ENCODE measurements around the gene NOXA1. TPM values are rescaled to one million over a fixed set of nuclear protein-coding genes. Genes with fewer than 3 reads are reported as not detected.

NOXA1 gene
- total RNA-seq, 1 donor from 2014 or later: 2.1 TPM

GRCh38 chr9:137430723-137431415, 7.7 kb downstream of the NOXA1 start:
- no peak for DNase-seq (ENCODE audit: low read depth)
- no peak for TF ChIP-seq CTCF (conservative IDR thresholded peaks at IDR 0.05; ENCODE audit: low read depth, low read length)
- H3K4me3 ChIP-seq (ENCODE audit: low read depth, low read length): no peak overlapping the region

GRCh38 chr9:137431416-137431931, 8.3 kb downstream of the NOXA1 start:
- TF ChIP-seq CTCF (conservative IDR thresholded peaks at IDR 0.05; ENCODE audit: low read depth, low read length): no peak
- H3K4me3 ChIP-seq (ENCODE audit: low read depth, low read length): no peak overlapping the region
- DNase-seq (ENCODE audit: low read depth): no peak

- H3K4me3 ChIP-seq (ENCODE audit: low read depth, low read length): no peak overlapping the region
- no peak for DNase-seq (ENCODE audit: low read depth)
- TF ChIP-seq CTCF (conservative IDR thresholded peaks at IDR 0.05; ENCODE audit: low read depth, low read length): no peak
Observed at GRCh38 chr9:137432687-137433348, 9.6 kb downstream of the NOXA1 start.

- TF ChIP-seq CTCF (conservative IDR thresholded peaks at IDR 0.05; ENCODE audit: low read depth, low read length): no peak
- DNase-seq (ENCODE audit: low read depth): no peak
- no peak overlapping the region for H3K4me3 ChIP-seq (ENCODE audit: low read depth, low read length)
Observed at GRCh38 chr9:137433349-137433915, 10.2 kb downstream of the NOXA1 start.

GRCh38 chr9:137433916-137434431, 10.8 kb downstream of the NOXA1 start:
- TF ChIP-seq CTCF (conservative IDR thresholded peaks at IDR 0.05; ENCODE audit: low read depth, low read length): no peak

GRCh38 chr9:137434498-137435380, 11.5 kb downstream of the NOXA1 start:
- DNase-seq (ENCODE audit: low read depth): no peak
- TF ChIP-seq CTCF (conservative IDR thresholded peaks at IDR 0.05; ENCODE audit: low read depth, low read length): no peak
- no peak overlapping the region for H3K4me3 ChIP-seq (ENCODE audit: low read depth, low read length)

More at GRCh38 chr9:137433916-137434431, 10.8 kb downstream of the NOXA1 start:
- no peak overlapping the region for H3K4me3 ChIP-seq (ENCODE audit: low read depth, low read length)
- no peak for DNase-seq (ENCODE audit: low read depth)
